NCI-H2029 treated with DMSO at 0.1 percent for 48 hours (cell line): ENCODE data around the gene CYP24A1.

Source experiments
- DNase-seq: peaks from one replicate; lab custom pipeline; 2025; lab: John Stamatoyannopoulos, UW

CYP24A1 gene

GRCh38 chr20:54201268-54201846 lies 27.6 kb upstream of the CYP24A1 start:
- no peak for DNase-seq

GRCh38 chr20:54200487-54201267 lies 26.9 kb upstream of the CYP24A1 start:
- DNase-seq, result no peak

- peak; percentile 38 for DNase-seq
These were observed 26.0 kb upstream of the CYP24A1 start for GRCh38 chr20:54199721-54200176.

GRCh38 chr20:54199283-54199682 lies 25.5 kb upstream of the CYP24A1 start:
- DNase-seq, result no peak

- no peak for DNase-seq
These were observed 24.1 kb upstream of the CYP24A1 start for GRCh38 chr20:54197621-54198604.

- no peak for DNase-seq
These were observed 22.0 kb upstream of the CYP24A1 start for GRCh38 chr20:54195483-54196472.

GRCh38 chr20:54194724-54195438 lies 21.1 kb upstream of the CYP24A1 start:
- DNase-seq, result no peak

- DNase-seq, result no peak
These were observed 20.0 kb upstream of the CYP24A1 start for GRCh38 chr20:54193817-54194216.

GRCh38 chr20:54190217-54190616 lies 16.4 kb upstream of the CYP24A1 start:
- no peak for DNase-seq

- DNase-seq, result no peak
These were observed 15.8 kb upstream of the CYP24A1 start for GRCh38 chr20:54189630-54190029.

GRCh38 chr20:54188132-54188849 lies 14.5 kb upstream of the CYP24A1 start:
- DNase-seq, result no peak

- no peak for DNase-seq
These were observed 11.3 kb upstream of the CYP24A1 start for GRCh38 chr20:54184904-54185626.

GRCh38 chr20:54184071-54184470 lies 10.3 kb upstream of the CYP24A1 start:
- DNase-seq, result no peak

- DNase-seq, result no peak
These were observed 7.1 kb upstream of the CYP24A1 start for GRCh38 chr20:54180931-54181330.

GRCh38 chr20:54179946-54180345 lies 6.2 kb upstream of the CYP24A1 start:
- peak; percentile 74 for DNase-seq

GRCh38 chr20:54178256-54178655 lies 4.5 kb upstream of the CYP24A1 start:
- DNase-seq, result no peak

GRCh38 chr20:54177378-54177777 lies 3.6 kb upstream of the CYP24A1 start:
- DNase-seq, result no peak

- no peak for DNase-seq
These were observed 2.8 kb upstream of the CYP24A1 start for GRCh38 chr20:54176610-54177009.
